Embryonic facial prominence (tissue), 1 donor: ENCODE data around the gene TMTC1.

ENCODE experiments used
- DNase-seq: peaks from one replicate; pipeline ENCODE4 v3.0.0-alpha.2; 2016; ENCODE audit errors: extremely low spot score

Gene TMTC1

DNA sequence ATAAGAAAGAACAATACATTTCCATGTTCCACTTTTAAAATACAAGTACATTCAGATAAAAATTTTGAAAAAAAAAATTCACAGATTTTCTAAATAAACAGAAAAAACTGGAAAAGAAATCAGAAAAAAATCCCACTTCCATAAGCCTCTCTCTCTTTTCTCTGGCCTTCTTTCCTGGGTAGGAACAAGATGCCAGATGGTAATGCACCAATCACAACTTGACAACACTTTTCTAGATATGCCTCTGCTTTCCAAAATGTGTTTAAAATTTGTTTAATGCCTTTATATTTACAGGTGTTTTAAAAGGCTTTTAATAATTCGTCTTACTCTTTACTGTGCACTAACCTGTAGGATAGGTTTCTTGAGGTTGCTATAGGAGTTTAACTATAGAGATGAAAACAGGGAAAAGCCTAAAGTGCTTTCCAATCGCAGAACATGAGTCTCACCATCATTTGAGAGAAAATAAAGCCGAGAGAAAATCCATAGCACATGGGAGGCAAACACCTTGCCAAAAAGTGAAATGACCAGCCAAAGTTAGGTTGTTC, 74.2 kb downstream of the TMTC1 start:
- no peak for DNase-seq

DNA sequence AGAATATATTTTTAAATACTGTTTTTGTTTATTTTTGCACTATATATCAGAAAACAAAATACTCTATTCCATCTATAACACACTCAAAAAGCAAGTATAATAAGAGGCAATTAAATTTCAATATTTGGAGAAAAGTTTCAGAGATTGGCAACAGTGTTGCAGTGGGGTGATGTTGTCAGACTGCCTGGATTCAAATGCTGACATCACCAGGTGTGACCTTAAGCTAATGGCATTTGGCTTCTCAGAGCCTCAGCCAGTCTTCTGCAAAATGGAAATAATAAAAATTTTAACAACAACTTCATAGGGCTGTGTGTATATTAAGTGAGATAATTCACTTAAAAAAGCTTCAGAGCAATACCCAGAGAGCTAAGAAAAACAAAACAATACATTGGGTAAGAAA, 74.7 kb downstream of the TMTC1 start:
- DNase-seq, result no peak

DNA sequence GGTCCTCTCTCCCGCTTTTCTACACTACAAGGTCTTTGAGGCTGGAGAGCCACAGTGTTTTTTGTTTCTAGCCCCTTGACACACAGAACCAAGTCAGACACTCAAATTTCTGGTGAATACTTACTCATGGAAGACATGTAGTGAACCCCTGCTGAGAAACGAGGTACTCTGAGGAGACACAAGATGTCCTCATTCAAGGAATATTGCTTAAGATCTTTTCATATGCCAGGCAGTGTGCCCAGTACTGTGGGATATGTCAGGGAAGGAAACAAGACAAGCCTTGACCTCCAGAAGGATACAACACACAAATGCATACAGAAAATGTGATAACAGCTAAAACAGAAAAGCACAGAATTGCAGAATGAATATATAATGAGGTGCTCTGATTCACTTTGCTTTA, 75.9 kb downstream of the TMTC1 start:
- DNase-seq, result no peak

DNA sequence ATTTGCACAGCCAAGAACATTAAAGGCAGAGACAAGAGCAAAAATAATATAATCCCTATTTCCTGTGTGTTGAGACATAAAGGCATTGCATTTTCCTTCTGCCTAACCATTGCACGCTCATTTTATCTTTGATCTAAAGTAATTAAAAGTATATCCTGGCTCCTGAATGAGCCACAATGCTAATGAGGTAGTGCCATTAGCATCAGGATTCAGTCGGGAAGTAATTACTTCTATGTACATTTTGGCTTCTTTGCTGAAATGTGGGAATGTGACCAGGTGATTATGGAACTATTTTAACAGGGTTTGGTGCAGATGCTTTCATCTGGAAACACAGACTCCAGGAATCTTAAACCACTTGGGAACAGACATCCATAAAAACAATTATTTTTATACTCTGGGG, 77.4 kb downstream of the TMTC1 start:
- no peak for DNase-seq

DNA sequence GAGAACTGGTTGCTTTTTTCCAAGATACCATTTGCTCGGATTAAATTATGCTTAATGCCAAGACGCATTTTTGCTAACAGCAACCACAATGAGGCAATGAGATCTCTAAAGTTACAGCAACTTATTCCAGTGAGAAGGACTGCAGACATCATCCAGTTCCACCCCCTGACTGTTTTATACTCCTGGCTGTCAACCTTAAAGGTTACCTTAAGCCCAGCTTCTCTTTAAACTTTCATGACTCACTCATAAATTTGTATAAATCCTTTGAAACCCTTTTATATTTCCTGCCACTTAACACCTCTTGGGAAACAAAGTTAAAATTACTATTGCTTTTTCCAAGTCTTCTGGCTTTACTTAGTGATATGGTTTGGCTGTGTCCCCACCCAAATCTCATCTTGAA, 80.2 kb downstream of the TMTC1 start:
- DNase-seq, result no peak

DNA sequence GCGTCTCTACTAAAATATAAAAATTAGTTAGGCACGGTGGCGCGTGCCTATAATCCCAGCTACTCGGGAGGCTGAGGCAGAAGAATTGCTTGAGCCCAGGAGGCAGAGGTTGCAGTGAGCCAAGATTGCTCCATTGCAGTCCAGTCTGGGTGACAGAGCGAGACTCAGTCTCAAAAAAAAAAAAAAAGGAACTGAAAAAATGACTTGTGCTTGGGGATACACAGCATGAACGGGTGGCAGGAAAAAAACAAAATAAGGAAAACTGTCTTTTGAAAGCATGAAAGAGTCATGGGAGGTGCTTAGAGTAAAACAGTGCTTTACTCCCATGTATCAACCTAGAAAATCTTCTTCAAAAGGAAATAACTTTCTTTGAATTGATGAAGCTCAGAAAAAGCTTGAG, 80.8 kb downstream of the TMTC1 start:
- DNase-seq, result no peak

DNA sequence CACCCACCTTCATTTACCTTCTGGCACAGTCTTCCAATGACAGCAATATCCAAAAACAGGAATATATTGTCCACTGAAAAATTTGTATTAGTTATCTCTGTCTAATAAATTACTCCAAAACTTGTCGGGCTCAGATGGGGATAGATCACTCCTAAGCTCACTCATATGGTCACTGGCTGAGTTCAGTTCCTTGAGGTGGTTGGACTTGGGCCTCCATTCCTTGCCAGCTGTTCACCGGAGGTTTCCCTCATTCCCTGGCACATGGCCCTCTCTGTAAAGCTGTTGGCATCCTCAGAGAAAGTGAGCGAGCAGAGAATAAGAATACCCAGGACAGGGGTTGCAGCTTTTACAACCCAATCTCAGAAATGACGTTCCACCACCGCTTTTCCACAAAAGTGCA, 81.5 kb downstream of the TMTC1 start:
- DNase-seq, result no peak

DNA sequence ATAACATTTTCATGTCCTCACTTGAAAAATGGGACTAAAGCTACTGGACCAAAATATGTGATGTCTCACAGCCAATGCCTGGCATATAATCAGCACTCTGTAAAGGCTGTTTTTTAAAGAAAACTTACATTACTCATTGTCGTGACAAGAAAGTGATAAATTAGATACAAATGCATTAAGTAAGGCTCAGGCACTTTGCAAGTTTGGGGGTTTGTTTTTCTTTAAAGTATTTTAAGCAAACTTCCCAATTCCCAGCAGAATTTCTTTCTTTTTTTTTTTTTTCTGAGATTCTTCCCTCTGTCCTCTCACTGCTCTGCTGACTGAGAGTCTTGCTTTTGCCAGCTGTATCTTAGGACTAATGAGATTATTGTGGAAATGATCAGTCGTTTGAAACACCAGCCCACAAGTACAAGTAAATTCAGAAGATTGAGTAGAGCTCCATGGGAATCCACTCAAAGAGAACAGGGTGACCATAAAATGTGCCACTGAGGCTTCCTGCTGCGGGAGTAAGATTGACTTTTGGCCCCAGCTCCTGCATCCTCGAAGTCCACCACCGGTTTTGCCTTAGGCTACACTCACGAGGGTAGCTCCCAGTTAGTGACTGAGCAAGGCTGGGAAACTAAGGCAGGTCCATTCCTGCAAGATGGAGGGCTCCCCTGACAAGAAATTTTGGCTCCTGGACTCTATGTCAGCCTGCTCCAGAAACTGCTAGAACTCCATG, 82.8 kb downstream of the TMTC1 start:
- no peak for DNase-seq

DNA sequence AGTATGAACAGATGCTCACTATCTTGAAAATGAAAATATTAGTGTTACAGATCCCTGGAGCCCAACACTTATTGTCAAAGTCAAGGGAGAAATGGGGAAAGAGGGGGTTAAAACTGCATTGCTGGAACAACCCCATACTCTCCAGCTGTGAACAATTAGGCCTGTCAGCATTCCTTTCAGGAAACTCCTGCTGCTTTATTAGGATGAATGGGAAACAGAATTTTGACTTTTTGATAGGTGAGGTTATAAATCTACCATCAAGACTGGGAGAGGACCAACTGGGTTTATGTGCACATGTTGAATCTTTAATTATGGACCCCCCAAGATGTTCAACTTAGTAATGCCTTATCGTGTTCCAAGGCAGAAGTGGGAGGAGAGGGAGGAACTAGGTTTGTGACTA, 85.0 kb downstream of the TMTC1 start:
- DNase-seq, result no peak

DNA sequence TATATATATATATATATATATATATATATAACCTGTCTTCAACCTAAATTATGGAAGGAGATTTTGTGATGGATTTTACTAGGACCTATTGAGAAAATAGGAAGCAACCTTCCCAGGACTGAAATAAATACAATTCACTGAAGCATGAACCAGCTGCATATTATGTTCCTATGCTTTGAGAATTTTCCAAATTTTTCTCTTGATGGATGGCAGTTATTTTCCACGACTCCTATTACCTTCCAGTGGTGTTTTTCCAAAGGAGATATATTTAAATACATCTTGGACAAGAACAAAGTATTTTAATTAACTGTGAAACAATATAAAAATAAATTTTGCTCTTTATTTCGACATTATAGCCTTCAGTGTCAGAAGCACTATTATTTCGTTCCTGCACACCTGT, 87.9 kb downstream of the TMTC1 start:
- no peak for DNase-seq

DNA sequence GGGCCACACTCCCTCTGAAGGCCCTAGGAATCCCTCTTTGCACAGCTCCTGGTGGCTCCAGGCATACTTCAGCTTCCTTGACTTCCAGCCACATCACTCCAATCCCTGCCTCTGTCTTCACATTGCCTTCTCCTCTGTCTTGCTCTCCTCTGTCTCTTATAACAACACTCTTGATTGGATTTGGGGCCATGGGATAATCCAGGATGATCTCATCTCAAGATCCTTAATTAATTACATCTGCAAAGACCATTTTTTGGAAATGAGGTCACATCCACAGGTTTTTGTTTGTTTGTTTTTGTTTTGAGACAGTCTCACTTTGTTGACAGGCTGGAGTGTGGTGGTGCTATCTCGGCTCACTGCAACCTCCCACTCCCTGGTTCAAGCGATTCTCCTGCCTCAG, 88.7 kb downstream of the TMTC1 start:
- DNase-seq, result no peak

DNA sequence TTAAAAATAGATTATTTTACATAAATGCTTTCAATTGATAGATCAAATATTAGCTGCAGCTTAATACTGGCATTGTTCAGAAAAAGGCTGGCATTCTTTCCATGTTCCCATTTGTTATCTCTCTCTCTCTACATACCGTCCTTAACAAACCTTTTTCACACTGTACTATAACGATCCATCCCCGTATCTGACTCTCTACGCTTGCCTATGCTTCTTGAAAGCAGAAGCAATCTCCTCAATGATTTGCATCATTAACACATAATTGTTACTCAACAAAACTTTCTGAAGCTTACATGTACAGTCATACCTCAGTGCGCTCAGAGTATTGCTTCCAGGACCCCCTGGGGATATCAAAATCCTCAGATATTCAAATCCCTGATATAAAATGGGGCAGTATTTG, 89.7 kb downstream of the TMTC1 start:
- DNase-seq, result no peak

DNA sequence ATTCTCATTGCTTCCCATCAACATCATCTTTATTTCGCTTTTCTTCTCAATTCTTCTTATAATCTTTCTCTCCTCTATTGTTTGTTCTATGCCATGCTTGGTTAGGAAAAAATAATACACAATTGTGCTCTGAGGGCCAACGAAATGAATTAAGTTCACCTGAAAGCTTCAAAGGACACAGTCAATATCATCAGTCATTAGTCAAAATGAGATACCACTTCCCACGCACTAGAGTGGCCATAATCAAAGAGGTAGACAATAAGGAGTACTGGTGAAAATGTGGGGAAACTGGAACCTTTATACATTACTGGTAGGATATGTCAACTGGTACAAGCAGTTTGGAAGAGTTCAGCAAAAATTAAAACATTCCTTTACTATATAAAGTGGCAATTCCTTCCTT, 91.5 kb downstream of the TMTC1 start:
- DNase-seq, result no peak

DNA sequence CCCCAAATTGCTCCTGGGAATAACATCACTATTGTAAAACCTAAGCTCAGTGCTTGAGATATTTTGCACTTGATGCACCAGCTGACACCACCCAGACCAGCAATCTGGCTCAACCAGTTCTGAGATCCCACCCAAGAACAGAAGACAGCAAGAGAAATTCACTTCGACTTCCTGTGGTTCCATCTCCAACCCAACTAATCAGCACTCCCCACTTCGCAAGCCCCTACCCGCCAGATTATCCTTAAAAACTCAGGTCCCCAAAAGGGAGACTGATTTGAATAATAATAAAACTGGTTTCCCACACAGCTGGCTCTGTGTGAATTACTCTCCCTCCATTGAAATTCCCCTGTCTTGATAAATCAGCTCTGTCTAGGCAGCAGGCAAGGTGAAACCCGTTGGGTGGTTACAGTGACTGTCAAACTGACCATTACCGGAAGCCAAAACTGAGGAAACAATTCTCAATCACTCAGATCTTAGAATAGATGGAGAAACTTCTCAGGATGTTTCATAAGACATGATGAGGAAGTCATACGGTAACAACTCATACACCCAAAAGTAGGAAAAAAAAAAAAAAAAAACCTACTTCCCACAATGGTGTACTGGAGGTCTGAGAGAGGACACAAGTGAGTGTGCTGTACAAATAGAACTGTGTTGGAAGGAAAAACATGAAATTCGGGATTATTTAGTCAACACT, 92.4 kb downstream of the TMTC1 start:
- DNase-seq, result no peak

DNA sequence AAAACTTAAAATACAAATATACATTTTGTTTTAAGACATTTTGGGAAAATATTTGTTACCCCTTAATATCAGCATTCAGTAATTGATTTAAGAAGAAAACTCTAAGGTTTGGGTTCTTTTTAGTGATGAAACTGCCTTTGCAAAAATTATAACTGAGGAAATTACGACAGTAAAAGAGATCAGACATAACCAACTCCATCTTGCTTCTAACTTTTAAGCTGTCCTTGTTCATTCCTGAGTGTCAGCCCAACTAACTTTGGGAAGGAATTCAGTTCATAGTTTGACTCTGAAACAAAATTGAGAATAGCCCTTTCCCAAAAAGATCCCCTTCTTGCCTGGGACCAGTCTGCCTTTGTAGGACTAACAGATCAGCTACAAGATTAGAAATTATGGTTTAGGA, 93.0 kb downstream of the TMTC1 start:
- no peak for DNase-seq

DNA sequence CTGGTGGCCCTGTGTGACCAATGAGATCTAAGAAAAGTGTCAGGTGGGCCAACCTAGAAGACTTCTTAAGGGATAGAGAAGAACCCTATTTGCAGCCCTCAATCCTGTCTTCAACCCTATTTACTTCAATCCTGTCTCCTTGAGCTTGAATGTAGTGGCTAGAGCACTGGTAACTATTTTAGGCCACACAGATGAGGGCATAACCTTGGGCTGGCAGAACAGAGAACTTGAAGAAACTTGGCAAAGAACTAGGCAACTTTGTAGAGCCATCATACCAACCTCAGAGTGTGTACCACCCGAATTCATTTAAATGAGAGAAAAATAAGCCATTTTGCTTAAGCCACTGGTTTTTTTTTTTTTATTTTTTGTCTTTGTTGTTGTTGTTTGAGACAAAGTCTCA, 94.8 kb downstream of the TMTC1 start:
- DNase-seq, result no peak

DNA sequence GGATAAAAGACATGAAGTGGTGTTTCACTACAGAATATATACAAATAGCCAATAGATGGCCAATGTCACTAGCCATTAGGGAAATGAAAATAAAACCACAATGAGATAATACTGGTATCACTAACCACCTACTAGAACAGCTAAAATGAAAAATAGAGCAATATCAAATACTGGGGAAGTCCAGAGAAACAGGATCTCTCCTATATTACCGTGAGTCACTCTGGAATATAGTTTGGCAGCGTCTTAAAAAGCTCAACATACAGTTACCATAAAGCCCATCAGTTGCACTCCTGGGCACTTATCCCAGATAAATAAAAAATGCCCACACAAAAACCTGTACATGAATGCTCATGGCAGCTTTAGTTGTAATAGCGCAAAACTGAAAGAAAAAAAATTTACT, 101.7 kb downstream of the TMTC1 start:
- no peak for DNase-seq

DNA sequence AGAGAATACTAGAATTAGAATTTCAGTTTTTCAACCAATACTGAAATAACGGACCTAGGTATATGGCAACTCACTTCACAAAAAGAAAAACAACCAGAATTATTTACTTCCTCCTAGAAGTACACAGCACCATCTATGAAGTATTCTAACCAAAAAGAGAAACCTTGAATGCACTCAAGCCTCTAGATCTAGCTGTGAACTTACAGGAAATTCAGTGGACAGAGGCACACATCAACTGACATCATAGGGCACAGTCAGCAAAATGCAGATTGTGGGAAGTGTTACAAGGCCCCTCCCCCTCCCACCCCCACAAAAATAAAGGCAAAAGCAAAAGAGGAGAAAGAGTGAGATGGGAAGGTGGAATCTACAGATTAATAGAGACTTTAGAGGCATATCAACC, 102.4 kb downstream of the TMTC1 start:
- DNase-seq, result no peak

DNA sequence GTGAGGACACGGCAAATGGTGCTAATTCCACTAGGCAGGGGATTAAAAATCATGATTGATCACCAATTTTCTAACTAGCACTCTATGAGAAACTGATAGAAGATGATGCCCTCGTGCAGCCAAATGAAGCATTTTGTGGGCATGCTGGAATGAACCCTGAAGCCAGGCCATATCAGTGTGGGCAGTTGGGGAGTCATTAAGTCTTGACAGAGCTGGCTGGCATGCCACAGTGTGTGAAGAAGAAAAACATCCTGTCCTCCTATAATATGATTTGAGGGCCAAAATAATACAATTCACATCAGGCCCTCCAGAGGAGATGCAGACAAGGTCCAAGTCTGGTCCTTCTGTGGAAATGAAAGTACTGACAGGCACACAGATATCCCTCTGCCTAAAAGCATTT, 107.1 kb downstream of the TMTC1 start:
- DNase-seq, result no peak

DNA sequence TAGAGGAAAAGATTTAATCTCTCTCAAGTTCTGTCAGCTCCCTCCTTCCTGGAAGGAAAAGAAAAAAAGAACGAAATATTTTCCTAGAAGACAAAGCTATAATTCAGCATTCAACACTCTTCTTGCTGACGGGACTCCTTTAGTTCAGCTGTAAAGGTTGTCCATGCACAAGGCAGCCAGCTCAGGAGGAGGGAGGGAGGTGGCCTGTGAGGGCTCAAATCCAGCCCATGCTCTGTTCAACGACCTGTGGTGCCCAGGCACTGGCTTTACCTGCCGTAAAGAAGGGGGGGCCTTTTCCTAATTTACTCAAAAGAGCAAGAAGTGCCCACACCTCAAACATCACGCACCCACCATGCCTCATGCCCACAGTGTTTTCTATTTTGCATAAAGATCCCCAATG, 109.3 kb downstream of the TMTC1 start:
- no peak for DNase-seq

DNA sequence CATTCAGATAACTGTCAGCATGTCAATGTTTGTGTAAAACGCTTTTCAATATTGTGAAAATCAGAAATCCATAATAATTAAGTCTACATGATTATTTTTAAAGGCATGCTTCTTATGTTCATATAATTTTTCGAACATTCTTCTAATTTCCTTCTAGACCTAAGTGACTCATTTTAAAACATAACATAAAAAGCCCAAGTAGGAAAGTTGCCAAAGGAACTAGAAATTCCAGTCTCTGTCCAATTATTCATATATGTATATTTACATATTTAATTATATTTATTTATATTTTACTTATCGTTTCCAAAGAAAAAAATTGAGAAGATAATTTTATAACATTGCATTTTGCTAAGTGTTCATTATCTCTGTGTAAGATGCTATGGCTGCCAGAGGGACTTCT, 110.4 kb downstream of the TMTC1 start:
- no peak for DNase-seq

DNA sequence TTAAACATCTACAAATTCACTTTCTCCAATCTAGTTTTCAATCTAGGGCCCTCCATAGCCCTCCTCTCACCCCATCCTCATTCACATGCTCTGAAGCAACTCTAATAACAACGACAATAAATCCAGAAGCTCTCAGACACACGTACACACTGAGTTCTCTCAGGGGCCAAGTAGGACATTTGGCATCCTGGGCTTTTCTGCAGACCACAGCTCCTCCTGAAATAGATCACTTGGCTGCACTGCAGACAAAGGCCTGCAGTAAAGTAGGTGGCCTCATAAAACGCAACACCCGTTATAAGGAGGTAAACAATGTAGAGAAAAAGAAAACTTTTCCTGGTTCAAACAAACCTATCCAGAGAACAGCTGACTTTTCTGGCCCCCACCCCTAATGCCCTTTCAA, 111.2 kb downstream of the TMTC1 start:
- no peak for DNase-seq

DNA sequence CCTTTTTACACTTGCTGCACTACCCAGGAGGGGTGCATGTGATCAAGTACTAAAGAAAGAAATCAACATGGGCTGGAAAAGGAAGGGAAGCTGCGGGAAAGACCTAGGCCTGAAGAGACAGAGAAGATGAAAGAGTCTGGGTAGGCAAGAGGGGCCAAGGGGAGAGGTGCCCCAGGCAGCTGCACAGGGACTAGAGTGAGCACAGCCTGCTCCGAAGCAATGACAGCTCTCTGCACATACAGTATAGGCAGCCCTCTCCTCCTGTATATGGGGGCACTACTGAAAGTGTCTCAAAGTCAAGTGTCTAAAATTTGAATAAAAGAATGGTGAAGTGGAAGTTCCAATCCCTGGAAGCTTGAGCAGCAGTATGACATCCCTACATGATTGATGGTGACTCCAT, 112.0 kb downstream of the TMTC1 start:
- DNase-seq, result no peak

DNA sequence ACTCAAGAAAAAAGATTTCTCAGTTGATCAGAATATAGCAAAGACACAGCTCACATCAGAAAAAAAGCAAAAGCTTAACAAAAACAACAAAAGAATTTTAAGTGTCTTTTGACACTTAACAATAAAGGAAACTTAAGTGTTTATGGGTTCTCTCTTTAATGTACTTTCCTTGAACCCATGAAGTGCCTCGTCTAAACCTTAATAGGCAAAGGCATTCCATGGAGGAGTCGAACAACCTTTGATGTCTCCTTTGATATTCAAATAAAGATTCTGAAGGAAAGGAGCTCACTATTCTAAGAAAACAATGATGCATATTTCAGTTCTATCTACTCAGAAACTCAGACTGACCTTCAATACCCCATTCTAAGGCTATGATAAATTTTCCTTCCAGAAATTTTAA, 116.7 kb downstream of the TMTC1 start:
- no peak for DNase-seq
